ENCODE results near the gene GRID1. TPM values are rescaled to one million over a fixed set of nuclear protein-coding genes. Genes with fewer than 3 reads are reported as not detected.
A peak's percentile ranks its signal among the peaks of the same experiment; 100 is the strongest.

The GRID1 gene
- total RNA-seq, 4 donors from 2014 or later, result 0.88 to 7.3 (median 4.1) TPM

- H3K4me1 ChIP-seq, result no peaks in the 10 kb centered on the region
- no peaks in the 10 kb centered on the region for H3K27me3 ChIP-seq
- no peak for DNase-seq
- no peaks in the 10 kb centered on the region for H3K9me3 ChIP-seq
- intact Hi-C loops (cut with DNase I; ENCODE audit: low total_unique reads), result no loop called here
- no peaks in the 10 kb centered on the region for H3K36me3 ChIP-seq
- no peak for TF ChIP-seq POLR2A (IDR thresholded peaks at IDR 0.05)
- TF ChIP-seq, protein P1, sequence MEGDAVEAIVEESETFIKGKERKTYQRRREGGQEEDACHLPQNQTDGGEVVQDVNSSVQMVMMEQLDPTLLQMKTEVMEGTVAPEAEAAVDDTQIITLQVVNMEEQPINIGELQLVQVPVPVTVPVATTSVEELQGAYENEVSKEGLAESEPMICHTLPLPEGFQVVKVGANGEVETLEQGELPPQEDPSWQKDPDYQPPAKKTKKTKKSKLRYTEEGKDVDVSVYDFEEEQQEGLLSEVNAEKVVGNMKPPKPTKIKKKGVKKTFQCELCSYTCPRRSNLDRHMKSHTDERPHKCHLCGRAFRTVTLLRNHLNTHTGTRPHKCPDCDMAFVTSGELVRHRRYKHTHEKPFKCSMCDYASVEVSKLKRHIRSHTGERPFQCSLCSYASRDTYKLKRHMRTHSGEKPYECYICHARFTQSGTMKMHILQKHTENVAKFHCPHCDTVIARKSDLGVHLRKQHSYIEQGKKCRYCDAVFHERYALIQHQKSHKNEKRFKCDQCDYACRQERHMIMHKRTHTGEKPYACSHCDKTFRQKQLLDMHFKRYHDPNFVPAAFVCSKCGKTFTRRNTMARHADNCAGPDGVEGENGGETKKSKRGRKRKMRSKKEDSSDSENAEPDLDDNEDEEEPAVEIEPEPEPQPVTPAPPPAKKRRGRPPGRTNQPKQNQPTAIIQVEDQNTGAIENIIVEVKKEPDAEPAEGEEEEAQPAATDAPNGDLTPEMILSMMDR (IDR thresholded peaks at IDR 0.05), result no peak
- no peak overlapping the region for H3K4me3 ChIP-seq
- H3K27ac ChIP-seq, result no peak overlapping the region
These were observed 99.1 kb downstream of the GRID1 start for GRCh38 chr10:86267286-86268195.

- peak in 1 of 2 donors; percentile 2 for DNase-seq
- Histone ChIP-seq H3K4me1 (no peaks in the 10 kb centered on the region), H3K4me3 (no peak overlapping the region), H3K27ac (no peak overlapping the region), H3K27me3 (no peaks in the 10 kb centered on the region), H3K9me3 (no peaks in the 10 kb centered on the region), H3K36me3 (no peaks in the 10 kb centered on the region)
- intact Hi-C loops (cut with DNase I; ENCODE audit: low total_unique reads), result no loop called here
- TF ChIP-seq, protein P1 (IDR thresholded peaks at IDR 0.05), result no peak
- TF ChIP-seq POLR2A (IDR thresholded peaks at IDR 0.05), result no peak
These were observed 100.0 kb downstream of the GRID1 start for GRCh38 chr10:86266446-86267242.

- no peaks in the 10 kb centered on the region for H3K27me3 ChIP-seq
- no peak overlapping the region for H3K27ac ChIP-seq
- H3K4me1 ChIP-seq, result no peaks in the 10 kb centered on the region
- TF ChIP-seq, protein P1 (IDR thresholded peaks at IDR 0.05), result no peak
- TF ChIP-seq POLR2A (IDR thresholded peaks at IDR 0.05), result no peak
- no peaks in the 10 kb centered on the region for H3K9me3 ChIP-seq
- no peak overlapping the region for H3K4me3 ChIP-seq
- no peaks in the 10 kb centered on the region for H3K36me3 ChIP-seq
- intact Hi-C loops (cut with DNase I; ENCODE audit: low total_unique reads), result no loop called here
- no peak for DNase-seq
These were observed 100.7 kb downstream of the GRID1 start for GRCh38 chr10:86265895-86266259.

- Histone ChIP-seq H3K9me3 (no peaks in the 10 kb centered on the region), H3K27me3 (no peaks in the 10 kb centered on the region), H3K4me3 (no peak overlapping the region), H3K36me3 (no peaks in the 10 kb centered on the region), H3K27ac (no peak overlapping the region), H3K4me1 (no peaks in the 10 kb centered on the region)
- no peak for TF ChIP-seq POLR2A (IDR thresholded peaks at IDR 0.05)
- TF ChIP-seq, protein P1 (IDR thresholded peaks at IDR 0.05), result no peak
- DNase-seq, result peak in 1 of 2 donors; percentile 8
- intact Hi-C loops (cut with DNase I; ENCODE audit: low total_unique reads), result no loop called here
These were observed 101.2 kb downstream of the GRID1 start for GRCh38 chr10:86265236-86265894.
